ENCODE measurements around the gene ZBTB5.

ZBTB5 gene

GRCh38 chr9:37395229-37395628 lies 70.0 kb downstream of the ZBTB5 start:
- DNase-seq (ENCODE audit: low read depth) = no peak
- no peak overlapping the region for H3K4me3 ChIP-seq (ENCODE audit: low read depth, low read length)
- TF ChIP-seq, protein P1, sequence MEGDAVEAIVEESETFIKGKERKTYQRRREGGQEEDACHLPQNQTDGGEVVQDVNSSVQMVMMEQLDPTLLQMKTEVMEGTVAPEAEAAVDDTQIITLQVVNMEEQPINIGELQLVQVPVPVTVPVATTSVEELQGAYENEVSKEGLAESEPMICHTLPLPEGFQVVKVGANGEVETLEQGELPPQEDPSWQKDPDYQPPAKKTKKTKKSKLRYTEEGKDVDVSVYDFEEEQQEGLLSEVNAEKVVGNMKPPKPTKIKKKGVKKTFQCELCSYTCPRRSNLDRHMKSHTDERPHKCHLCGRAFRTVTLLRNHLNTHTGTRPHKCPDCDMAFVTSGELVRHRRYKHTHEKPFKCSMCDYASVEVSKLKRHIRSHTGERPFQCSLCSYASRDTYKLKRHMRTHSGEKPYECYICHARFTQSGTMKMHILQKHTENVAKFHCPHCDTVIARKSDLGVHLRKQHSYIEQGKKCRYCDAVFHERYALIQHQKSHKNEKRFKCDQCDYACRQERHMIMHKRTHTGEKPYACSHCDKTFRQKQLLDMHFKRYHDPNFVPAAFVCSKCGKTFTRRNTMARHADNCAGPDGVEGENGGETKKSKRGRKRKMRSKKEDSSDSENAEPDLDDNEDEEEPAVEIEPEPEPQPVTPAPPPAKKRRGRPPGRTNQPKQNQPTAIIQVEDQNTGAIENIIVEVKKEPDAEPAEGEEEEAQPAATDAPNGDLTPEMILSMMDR (IDR thresholded peaks at IDR 0.05; ENCODE audit: control insufficient read depth, extremely low read depth, insufficient read depth) = no peak

DNA sequence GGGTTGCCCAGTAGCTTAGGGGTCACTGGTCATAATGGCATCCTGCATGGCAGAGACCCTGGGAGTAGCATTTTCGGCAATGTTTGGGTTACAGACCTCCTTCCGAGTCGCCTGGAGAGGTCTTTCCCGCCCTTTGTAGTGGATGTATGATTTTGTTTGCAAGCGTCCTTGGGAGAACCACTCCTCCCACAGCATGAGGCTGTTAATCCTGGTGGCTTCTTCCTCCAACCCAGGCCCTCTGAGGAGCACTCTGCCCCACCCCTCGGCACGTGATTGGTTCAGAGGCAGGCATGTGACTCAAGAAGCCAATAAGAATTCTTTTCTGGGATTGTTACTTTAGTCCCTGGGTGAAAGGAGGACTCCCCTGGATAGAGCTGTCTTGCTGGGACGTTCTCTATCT lies 73.0 kb downstream of the ZBTB5 start:
- TF ChIP-seq, protein P1 (IDR thresholded peaks at IDR 0.05; ENCODE audit: control insufficient read depth, extremely low read depth, insufficient read depth) = no peak
- no peak for DNase-seq (ENCODE audit: low read depth)
- H3K4me3 ChIP-seq (ENCODE audit: low read depth, low read length) = no peak overlapping the region

DNA sequence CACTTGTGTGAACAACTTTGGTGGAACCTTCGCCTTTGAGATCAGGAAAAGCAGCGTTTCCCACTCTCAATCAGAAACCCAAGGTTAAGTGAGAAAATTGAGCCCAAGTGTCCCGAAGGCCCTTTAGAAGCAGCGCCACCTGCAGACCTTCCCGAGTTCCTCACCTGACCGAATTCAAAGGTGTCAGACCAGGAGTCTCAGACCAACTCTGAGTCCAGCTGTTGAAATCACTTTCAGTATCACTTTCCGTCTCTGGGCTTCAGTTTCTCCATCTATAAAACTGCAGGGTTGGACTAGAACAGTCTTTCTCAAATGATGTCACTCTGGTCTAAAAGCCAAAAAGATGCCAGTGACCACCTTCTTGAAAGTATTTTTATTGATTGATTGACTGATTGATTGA lies 74.5 kb downstream of the ZBTB5 start:
- DNase-seq (ENCODE audit: low read depth) = no peak
- H3K4me3 ChIP-seq (ENCODE audit: low read depth, low read length) = no peak overlapping the region
- TF ChIP-seq, protein P1 (IDR thresholded peaks at IDR 0.05; ENCODE audit: control insufficient read depth, extremely low read depth, insufficient read depth) = peak; percentile 37
